AG10803 (cell line): ENCODE data around the gene LPP.
A peak's percentile ranks its signal among the peaks of the same experiment; 100 is the strongest.

ENCODE experiments used
- DNase-seq: peaks from one replicate; pipeline ENCODE4 v3.0.0; 2010; ENCODE audit warnings: low read depth
- H3K4me3 ChIP-seq: 2 replicates; pipeline ENCODE4 v1.5.1; 2011; ENCODE audit warnings: mild to moderate bottlenecking, low read length, control low read depth
- CTCF ChIP-seq: conservative IDR thresholded peaks from 2 replicates; pipeline ENCODE4 v1.5.1; 2011; ENCODE audit warnings: mild to moderate bottlenecking, low read length, control low read depth, inconsistent platforms

Gene LPP

GRCh38 chr3:188578576-188579363 is 424.8 kb downstream of the LPP start:
- H3K4me3 ChIP-seq: no peak overlapping the region
- no peak for TF ChIP-seq CTCF

GRCh38 chr3:188580223-188580622 is 426.3 kb downstream of the LPP start:
- TF ChIP-seq CTCF: no peak
- no peak for DNase-seq
- no peak overlapping the region for H3K4me3 ChIP-seq

More at GRCh38 chr3:188578576-188579363, 424.8 kb downstream of the LPP start:
- peak; percentile 93 for DNase-seq

GRCh38 chr3:188580659-188581058 is 426.7 kb downstream of the LPP start:
- TF ChIP-seq CTCF: no peak
- no peak for DNase-seq
- no peak overlapping the region for H3K4me3 ChIP-seq

- TF ChIP-seq CTCF: no peak
- no peak for DNase-seq
- H3K4me3 ChIP-seq: no peak overlapping the region
Measured at GRCh38 chr3:188581365-188581764, 427.4 kb downstream of the LPP start.

- no peak overlapping the region for H3K4me3 ChIP-seq
- TF ChIP-seq CTCF: no peak
- DNase-seq: no peak
Measured at GRCh38 chr3:188581792-188582191, 427.8 kb downstream of the LPP start.

- H3K4me3 ChIP-seq: no peak overlapping the region
- no peak for TF ChIP-seq CTCF
- no peak for DNase-seq
Measured at GRCh38 chr3:188583341-188584161, 429.6 kb downstream of the LPP start.
